HEK293T (cell line): ENCODE data around the gene CD81.

Experiments
- CTCF ChIA-PET: fragments of 350-600 bp; formaldehyde crosslinking; extraction: SDS; loops from one replicate; lab custom pipeline; 2021; ENCODE audit warnings: antibody characterized with exemption, inconsistent platforms; lab: Yijun Ruan, JAX
- POLR2A ChIA-PET: fragments of 350-600 bp; formaldehyde crosslinking; extraction: SDS; loops from one replicate; lab custom pipeline; 2020; ENCODE audit warnings: antibody characterized with exemption, inconsistent platforms; lab: Yijun Ruan, JAX
- DNase-seq: peaks from one replicate; pipeline ENCODE4 v3.0.0; 2012; ENCODE audit warnings: mixed read lengths; ENCODE audit errors: extremely low spot score
- ARNT ChIP-seq: fragments of 450-650 bp; IDR thresholded peaks from 2 replicates; pipeline ENCODE4 v1.6.1; 2017; ENCODE audit warnings: mild to moderate bottlenecking
- BHLHE40 ChIP-seq: fragments of 450-650 bp; IDR thresholded peaks from 2 replicates; pipeline ENCODE4 v1.6.1; 2016; ENCODE audit warnings: mild to moderate bottlenecking, moderate library complexity, borderline replicate concordance
- CTBP1 ChIP-seq: fragments of 450-650 bp; IDR thresholded peaks from 2 replicates; pipeline ENCODE4 v1.6.1; 2016; ENCODE audit warnings: borderline replicate concordance
- ELF4 ChIP-seq: fragments of 450-650 bp; IDR thresholded peaks from 2 replicates; pipeline ENCODE4 v1.6.1; 2017; ENCODE audit warnings: antibody characterized with exemption
- FOXA1 ChIP-seq: fragments of 450-650 bp; IDR thresholded peaks from 2 replicates; pipeline ENCODE4 v1.6.1; 2016; ENCODE audit warnings: mild to moderate bottlenecking
- FOXK2 ChIP-seq: fragments of 450-650 bp; IDR thresholded peaks from 2 replicates; pipeline ENCODE4 v1.6.1; 2016; ENCODE audit warnings: mild to moderate bottlenecking
- FOXM1 ChIP-seq: fragments of 450-650 bp; IDR thresholded peaks from 2 replicates; pipeline ENCODE4 v1.6.1; 2017; ENCODE audit warnings: mild to moderate bottlenecking, borderline replicate concordance
- HDGF ChIP-seq: fragments of 450-650 bp; IDR thresholded peaks from 2 replicates; pipeline ENCODE4 v1.6.1; 2017; ENCODE audit warnings: antibody characterized with exemption, borderline replicate concordance
- L3MBTL2 ChIP-seq: fragments of 450-650 bp; conservative IDR thresholded peaks from 2 replicates; pipeline ENCODE4 v1.6.1; 2016; ENCODE audit warnings: mild to moderate bottlenecking
- LEF1 ChIP-seq: fragments of 450-650 bp; IDR thresholded peaks from 2 replicates; pipeline ENCODE4 v1.6.1; 2017; ENCODE audit warnings: mild to moderate bottlenecking, borderline replicate concordance
- NFRKB ChIP-seq: fragments of 450-650 bp; IDR thresholded peaks from 2 replicates; pipeline ENCODE4 v1.6.1; 2016; ENCODE audit warnings: mild to moderate bottlenecking, moderate library complexity
- PKNOX1 ChIP-seq: fragments of 450-650 bp; IDR thresholded peaks from 2 replicates; pipeline ENCODE4 v1.6.1; 2016
- SP1 ChIP-seq: fragments of 450-650 bp; IDR thresholded peaks from 2 replicates; pipeline ENCODE4 v1.6.1; 2017
- SUZ12 ChIP-seq: fragments of 450-650 bp; IDR thresholded peaks from 2 replicates; pipeline ENCODE4 v1.6.1; 2016; ENCODE audit warnings: mild to moderate bottlenecking
- TARDBP ChIP-seq: fragments of 450-650 bp; IDR thresholded peaks from 2 replicates; pipeline ENCODE4 v1.6.1; 2016
- ZNF384 ChIP-seq: fragments of 450-650 bp; IDR thresholded peaks from 2 replicates; pipeline ENCODE4 v1.6.1; 2016

CD81 gene

DNA sequence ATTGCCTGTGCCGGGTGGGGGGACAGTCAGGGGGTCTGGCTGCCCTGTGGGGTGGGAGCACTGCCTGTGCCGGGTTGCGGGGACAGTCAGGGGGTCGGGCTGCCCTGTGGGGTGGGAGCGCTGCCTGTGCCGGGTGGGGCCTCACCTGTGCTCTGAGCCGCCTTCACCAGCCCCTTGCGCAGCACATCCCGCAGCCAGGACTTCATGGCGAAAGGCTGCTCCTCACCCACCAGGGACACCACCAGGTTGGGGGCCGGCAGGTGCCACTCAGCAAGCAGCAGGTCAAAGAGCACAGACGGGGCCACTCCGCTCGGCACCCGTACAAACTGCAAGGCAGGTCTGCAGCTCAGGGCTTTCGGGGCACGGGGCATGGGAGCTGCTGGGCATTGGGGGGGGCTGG is 44.9 kb downstream of the CD81 start:
- CTCF ChIA-PET = interaction anchor here (1.9 to 3.8 kb wide), 2 partner anchors 109 to 117 kb away, joined by 10 to 87 read pairs; no protein-coding TSS in a partner anchor
- no peak for DNase-seq
- TF ChIP-seq SP1 (no peak), CTBP1 (no peak), LEF1 (no peak), ARNT (no peak), FOXA1 (no peak), L3MBTL2 (no peak), ZNF384 (no peak), NFRKB (no peak), FOXM1 (no peak), PKNOX1 (no peak), ELF4 (no peak), SUZ12 (no peak), TARDBP (no peak), HDGF (no peak), BHLHE40 (no peak), FOXK2 (no peak)
- POLR2A ChIA-PET = interaction anchor here (0.6 kb wide), 1 partner anchor 22 kb away, joined by 3 read pairs; the partner anchor contains the start of gene TSSC4

DNA sequence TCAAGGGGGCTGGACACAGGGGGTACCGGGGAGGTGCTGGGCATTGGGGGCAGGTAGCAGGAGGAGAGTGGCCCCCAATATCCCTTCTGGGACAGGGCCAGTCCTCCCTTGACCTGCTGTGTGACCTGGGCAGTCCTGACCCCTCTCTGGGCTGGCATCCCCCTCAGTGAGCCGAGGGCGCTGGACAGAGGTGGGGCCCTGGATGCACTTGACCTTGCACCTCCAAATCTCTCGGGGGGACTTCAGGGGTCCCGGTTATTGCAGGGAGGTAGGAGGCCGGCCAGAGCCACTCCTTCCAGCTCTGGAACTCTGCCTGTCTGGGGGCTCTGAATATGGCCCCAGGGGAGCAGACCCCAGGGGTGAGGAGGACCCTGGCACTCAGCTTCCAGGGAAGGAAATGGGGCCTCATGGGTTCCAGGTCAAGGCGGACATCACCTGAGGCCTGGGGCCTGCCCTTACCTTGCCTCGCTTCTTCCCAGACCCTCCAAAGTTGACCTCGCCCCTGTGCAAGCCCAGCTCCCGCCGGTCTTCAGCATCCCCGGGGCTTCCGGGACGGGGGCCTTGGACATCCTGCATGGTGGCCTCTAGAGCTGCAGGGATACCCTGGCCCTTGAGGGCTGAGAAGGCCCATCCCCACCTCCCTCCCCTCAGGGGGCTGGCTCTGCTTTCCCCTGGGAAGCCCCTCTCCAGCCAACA is 45.5 kb downstream of the CD81 start:
- ChIA-PET POLR2A (interaction anchor here (0.6 kb wide), 1 partner anchor 22 kb away, joined by 3 read pairs; the partner anchor contains the start of gene TSSC4), CTCF (no interaction called here)
- TF ChIP-seq BHLHE40 = no peak
- no peak for DNase-seq

DNA sequence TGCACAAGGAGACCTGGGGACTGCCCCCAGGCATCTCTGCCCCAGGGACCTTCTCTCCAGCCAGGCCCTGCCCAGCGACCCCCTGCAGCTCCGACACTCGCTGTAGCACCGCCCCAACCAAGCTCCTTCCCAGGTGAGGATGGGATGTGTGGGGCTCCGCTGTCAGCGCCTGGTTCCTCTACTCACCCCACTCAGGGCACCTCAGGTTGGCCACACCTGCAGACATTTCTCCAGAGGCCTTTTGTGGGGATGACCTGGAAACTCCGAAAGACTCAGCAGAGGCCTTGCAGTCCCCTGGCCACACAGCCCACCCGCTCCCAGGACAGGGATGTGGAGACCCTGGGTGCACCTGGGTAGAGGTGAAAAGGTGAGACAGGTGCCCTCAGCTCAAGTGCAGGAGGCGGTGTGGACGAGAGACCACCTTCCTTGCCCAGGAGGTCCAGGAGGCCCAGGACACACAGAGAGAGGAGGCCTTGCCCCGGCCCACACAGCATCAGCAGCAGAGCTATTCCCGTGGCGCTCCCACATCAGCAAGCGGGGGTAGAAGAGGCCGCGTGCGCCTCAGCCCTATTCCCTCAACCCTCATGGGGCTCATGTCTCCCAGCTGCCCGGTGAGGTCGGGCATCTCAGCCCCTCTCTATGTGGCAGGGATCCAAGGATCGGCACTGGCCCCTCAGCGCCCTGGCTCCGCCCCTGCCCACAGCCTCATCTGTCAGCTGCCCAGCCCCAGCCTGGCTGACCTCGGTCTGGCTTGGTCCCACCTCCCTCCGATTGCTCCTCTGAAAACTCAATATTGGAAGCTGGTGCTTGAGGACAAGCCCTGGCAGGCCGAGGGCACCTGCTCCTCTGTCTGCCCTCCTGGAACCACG is 46.3 kb downstream of the CD81 start:
- CTCF ChIA-PET = interaction anchor here (1.2 kb wide), 1 partner anchor 108 kb away, joined by 4 read pairs; no protein-coding TSS in a partner anchor
- POLR2A ChIA-PET = no interaction called here
- no peak for DNase-seq
- TF ChIP-seq TARDBP = no peak
- no peak for TF ChIP-seq HDGF
- TF ChIP-seq NFRKB = no peak
- no peak for TF ChIP-seq ZNF384
- TF ChIP-seq ELF4 = no peak
- no peak for TF ChIP-seq ARNT
- no peak for TF ChIP-seq LEF1
- TF ChIP-seq L3MBTL2 = no peak
- TF ChIP-seq PKNOX1 = no peak
- no peak for TF ChIP-seq SP1
- TF ChIP-seq FOXM1 = no peak
- no peak for TF ChIP-seq SUZ12
- no peak for TF ChIP-seq CTBP1
- no peak for TF ChIP-seq FOXA1
- TF ChIP-seq BHLHE40 = no peak
- TF ChIP-seq FOXK2 = no peak

GRCh38 chr11:2424811-2425495 is 47.8 kb downstream of the CD81 start:
- CTCF ChIA-PET = interaction anchor here (1.2 to 3.4 kb wide), 2 partner anchors 106 to 107 kb away, joined by 4 to 29 read pairs; no protein-coding TSS in a partner anchor

More at GRCh38 chr11:2424811-2425495, 47.8 kb downstream of the CD81 start:
- POLR2A ChIA-PET = no interaction called here
- DNase-seq = no peak
- TF ChIP-seq NFRKB (no peak), FOXM1 (no peak), SUZ12 (no peak), PKNOX1 (no peak), L3MBTL2 (no peak), CTBP1 (no peak), ZNF384 (no peak), HDGF (no peak), FOXA1 (no peak), LEF1 (no peak), ARNT (no peak), BHLHE40 (no peak), SP1 (no peak), FOXK2 (no peak), TARDBP (no peak), ELF4 (no peak)
